Esophagus muscularis mucosa (tissue), 4 donors: Measurements from ENCODE around the gene ZFPM1.

Source experiments
- CTCF ChIP-seq, 3 experiments: fragments of 200-600 bp in 2 of 3; fragments of 450-650 bp in 1 of 3; sonication (generic) in 2 of 3; IDR thresholded peaks; one replicate each; pipeline ENCODE4 v1.5.1; 2017 to 2019; ENCODE audit warnings: antibody characterized with exemption in 3 of 3, mild to moderate bottlenecking in 2 of 3, moderate library complexity in 1 of 3
- EP300 ChIP-seq: sonication (generic); formaldehyde crosslinking; IDR thresholded peaks from one replicate; pipeline ENCODE4 v1.6.1; 2017; ENCODE audit warnings: antibody characterized with exemption
- POLR2A ChIP-seq: fragments of 450-650 bp; IDR thresholded peaks from one replicate; pipeline ENCODE4 v1.6.1; 2017; ENCODE audit warnings: antibody characterized with exemption, moderate library complexity, mild to moderate bottlenecking, low read depth
- POLR2AphosphoS5 ChIP-seq, 2 donors: sonication (generic); formaldehyde crosslinking; IDR thresholded peaks; one replicate each; pipeline ENCODE4 v1.6.1; 2017; ENCODE audit warnings: antibody characterized with exemption in 2 of 2

- TF ChIP-seq CTCF (IDR thresholded peaks at IDR 0.05) (no peak), EP300 (no peak), POLR2A (no peak), POLR2AphosphoS5 (IDR thresholded peaks at IDR 0.05) (no peak)
Observed at GRCh38 chr16:88404769-88405168, 48.3 kb upstream of the ZFPM1 start.
